ENCODE results near the gene CNIH3.

The CNIH3 gene

DNA sequence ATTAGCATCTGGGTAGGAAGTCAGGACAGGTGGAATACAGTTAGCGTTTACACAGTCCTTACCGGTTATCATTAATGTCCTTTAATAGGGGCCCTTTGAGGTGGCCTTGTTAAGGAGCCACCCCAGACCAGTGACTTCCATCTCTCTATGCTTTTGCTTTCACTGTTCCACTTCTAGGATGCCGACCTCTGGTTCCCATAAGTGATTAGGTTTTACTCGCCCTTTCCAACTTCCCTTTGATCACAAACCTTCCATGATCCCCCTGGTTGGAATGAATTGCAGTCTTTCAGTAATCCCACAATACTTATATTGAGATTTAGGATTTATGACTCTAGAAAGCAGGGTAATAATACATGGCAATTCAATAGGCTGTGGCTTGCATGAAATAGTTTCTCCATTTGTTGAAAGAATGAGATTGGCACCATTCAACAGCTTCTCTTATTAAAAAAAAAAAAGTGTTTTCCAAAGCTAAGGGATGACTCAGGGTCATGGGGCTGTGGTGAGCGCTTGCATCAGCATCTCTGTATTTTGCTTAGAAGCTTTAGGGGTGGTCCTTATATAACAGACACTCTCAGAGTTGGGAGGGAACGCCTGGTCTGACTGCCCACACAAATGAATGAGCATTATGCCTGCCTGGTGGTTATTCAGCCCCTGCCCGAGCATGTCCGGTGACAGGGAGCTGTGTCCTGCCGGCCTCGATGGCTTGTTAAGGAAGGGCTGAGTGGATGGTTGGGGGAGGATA lies 110.5 kb downstream of the CNIH3 start:
- DNase-seq: no peak

DNA sequence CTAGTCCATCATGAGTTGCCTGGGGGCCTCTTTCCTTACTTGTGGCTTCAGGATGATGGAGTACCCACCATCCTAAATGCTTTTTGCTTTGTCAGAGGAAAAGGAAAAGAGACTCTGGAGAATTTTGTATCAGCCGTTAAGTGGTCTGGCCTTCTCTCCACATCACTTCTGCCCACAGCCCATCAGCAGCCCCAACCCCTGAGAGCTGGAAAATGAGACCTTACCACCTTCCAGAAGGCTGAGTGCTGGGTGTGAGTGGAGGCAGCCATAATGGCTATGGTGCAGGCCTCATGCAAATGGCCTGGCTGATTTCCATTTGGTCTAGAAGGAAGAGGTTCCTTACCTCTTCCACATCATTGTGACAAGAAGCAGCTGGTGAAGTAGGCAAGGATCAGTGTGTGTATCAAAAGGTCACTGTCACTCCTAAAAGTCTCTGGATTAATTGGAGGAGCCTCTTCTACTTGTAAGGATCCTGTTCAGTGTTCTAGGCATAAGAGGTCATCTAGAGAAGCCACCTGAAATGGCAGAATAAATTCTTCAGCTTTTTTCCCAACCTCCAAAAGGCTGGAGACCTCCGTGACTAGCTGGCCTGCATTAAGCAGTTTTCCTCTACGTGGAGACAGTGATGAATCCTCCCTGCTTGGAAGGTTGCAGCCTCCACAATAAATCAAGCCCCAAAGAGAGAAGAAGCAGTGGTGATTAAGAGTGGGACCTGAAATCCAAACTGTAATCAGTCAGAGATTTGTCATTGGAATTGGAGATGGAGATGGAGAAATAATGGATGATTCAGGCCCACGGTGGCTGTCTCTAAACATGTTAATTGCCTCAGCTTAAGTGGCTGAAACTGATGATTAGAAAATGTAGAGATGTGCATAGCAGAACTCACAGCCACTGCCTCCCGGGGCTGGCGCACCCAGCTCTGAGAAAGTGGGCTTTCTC lies 111.5 kb downstream of the CNIH3 start:
- DNase-seq: no peak

DNA sequence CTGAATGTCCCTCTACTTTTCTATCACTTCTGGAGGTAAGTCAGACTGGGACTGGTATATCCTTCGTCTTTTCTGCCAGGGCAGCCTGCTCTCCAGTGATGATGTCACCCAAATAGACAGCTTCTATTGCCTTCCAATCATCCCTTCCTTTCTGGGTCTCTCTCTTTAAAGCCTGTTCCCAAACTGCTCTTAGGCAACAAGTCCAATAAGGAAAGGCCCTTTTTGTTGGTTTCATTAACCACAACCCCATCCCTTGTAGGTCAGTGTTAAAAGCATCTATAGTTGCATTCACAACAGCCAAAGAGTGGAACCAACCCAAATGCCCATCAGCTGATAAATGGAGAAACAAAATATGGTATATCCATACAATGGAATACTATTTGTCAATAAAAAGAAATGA lies 114.4 kb downstream of the CNIH3 start:
- DNase-seq: no peak

DNA sequence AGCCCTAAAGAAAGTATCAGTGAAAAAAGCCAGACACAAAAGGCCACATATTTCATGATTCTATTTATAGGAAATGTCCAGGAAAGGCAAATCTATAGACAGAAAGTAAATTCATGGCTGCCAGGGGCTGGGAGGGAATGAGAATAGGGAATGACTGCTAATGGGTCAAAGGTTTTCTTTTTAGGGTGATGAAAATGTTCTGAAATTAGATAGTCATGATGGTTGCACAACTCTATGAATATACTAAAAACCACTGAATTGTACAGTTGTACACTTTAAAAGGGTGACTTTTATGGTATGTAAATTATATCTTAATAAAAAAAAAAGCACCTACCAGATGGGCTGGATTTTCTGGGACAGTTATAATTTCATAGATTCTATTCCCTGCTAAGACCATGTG lies 114.8 kb downstream of the CNIH3 start:
- no peak for DNase-seq

DNA sequence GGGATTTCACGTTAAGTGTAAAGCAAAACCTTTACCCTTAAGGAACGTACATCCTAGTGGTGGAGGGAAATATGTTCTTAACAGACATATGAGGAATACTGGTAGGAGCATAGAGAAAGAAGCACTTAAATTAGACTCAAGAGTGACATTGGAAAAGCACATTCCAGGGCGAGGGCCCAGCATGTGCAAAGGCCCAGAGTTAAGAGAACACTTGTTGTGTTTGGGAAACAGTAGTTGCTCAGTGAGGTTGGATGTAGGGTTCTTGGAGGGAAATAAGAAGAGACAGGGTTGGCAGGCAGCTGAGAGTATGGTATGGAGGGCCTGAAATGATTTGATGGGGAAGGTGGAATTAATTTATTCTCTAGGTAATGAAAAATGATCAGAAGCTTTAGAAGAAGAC lies 115.5 kb downstream of the CNIH3 start:
- DNase-seq: no peak

DNA sequence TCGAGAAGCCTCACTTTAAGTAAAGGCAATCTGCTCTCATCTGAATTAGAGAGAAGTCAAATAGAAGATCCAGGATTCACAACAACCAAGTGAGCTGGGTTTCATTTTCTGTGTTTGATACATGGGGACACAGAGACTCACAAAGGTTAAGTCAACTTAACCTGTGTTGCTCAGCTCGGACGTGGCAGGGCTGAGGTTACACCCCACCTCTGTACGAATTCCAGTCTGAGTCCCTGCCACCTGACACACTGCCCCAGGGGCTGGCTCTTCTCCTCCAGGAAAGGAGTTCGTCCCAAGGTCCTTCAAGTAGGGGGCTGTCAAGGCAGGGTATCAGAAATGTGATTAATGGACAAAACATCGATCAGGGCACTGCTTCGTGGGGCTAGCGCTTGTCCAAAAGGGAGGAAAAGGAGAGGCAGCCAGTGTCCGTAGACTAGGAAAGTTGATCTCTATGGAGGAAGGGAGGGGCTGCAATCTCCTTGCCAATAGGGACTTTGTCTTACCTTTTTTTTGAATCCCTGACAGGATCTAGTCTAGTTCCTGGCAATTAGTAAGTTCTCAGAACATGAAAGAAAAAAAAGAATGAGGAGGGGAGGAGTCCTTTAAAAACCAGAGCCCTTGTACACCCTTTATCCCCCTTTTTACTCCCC lies 116.4 kb downstream of the CNIH3 start:
- no peak for DNase-seq

DNA sequence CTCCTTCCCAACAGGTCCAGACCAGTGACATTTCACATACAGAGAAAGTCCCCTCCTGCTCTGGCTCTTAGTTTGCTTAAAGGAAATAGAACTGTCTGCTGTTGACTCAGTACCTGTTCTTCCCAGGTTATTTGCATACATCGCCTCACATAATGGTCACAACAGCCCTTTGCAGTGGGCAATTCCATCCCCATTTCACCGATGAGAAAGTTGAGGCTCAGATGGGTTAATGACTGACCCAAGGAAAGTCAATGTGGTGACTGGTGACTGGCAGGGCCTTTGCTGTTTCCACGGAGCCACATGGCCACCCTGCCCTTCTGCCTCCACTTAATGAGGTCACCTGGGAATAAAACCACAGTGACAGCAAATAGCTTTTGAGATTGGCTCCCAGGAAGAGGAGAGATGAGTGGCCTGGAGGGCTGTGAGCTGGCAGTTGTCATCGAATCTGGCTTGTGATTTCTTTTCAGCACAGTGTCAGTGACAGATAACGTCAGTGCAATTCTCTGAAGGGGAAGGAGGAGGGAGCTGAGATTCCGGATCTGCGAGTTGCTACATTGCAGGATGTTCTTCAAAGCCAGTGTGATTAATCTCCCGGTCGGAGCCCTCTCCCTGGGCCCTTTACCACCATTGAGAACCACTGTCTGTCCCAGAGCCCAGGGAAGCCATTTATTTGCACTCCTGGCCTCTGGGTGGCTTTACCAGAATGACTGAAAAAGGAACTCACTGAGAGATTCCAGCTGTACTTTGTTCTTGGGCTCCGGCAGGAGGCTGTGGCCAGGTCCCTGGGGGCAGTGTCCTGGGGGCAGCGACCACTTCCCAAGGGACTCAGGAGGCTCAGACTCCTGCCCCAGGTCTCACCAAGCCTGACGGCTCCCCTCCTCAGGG lies 117.2 kb downstream of the CNIH3 start:
- DNase-seq: no peak

DNA sequence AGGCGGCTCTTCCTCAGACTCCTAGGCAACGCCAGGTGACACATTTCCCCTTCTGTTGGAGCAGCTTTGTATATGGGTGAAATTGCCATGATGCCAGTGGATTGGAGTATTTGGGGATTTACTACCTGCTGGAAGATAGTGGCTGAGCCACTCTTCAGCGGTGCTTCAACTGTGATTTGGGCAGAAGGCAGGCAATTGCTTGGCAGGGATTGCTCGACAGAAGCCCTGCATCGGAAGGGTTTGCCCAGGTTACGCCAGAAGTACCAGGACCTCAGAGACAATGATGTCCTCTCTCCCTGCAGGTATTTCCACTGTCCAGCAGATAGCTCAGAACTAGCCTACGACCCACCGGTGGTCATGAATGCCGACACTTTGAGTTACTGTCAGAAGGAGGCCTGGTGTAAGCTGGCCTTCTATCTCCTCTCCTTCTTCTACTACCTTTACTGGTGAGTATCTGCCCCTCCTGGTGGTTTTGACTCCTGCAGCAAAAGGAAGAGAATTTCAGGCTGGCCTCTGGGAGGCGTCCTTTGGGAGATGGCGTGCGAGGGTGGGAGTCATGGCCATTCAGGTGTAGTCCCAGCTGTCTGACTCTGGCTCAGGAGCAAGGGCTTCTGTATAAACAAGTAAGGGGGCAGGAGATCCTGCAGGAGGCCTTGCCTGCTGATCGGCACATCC lies 118.3 kb downstream of the CNIH3 start:
- no peak for DNase-seq

DNA sequence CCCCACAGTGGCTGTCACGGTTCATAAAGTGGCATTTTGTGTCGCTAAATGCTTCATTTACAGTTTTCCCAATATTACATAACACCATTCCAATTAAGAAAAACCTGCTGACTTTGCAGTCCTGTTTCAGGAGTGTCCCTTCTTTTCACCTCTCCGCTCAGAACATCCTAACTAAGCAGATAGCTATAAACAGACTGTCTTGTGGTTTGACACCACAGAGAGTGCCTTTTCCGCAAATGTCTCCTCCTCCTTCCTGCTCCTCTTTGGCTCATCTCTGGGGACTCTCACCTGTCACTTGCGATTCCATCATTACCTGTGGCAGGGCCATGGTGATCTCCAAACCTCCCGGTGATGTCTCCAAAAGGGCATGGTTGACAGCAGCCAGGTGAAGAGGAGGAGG lies 119.0 kb downstream of the CNIH3 start:
- DNase-seq: no peak

DNA sequence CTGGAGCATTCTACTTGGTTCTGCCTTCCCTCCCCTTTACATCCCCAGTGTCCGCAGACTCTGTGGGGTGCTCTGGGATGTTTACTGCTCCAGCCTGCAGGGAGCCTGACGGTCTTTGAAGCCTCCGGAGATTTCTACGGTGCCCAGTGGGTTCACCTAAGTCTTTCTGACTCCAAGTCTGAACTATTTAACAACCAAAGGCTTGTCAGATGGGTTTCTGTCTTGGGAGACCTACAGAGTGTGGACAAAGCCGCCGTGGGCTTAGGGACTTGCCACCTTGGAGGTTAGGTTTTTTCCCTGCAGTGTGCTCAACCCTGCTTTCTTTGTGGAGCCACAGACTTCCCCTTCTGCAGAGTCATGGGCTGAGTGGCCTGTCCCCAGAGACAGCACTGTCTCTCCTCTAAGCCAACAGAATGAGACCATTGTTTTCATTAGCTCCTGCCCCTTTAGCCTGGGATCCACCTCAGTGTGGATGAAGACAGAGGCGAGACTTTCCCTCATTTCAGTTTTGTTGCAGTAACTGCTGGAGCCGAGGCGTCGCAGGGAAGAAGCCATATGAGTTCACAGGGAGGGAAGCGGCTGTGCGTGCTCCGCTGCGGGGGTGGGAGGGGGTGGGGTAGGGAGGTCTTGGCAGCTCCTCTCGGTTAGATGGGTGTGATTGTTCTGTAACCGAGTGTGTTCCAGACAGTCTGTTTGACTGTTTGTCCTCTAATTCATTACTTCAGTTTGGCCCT lies 120.7 kb downstream of the CNIH3 start:
- no peak for DNase-seq

DNA sequence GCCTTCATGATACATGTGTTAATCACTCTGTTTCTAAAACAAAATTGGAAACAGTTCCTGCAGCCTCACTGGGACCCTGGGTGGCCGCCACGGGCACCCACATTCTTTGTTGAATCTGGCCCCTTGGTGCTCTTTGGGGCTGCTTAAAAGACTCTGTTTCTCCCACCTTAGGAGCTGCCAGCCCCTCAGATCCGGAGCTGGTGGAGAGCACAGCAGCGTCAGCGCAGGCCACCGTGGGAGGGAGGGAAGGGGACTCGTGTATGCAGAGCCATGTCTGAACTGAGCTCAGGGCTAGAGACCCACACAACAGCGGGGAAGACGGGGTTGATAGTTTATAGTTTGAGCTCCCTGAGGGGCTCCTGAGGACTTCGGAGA lies 121.2 kb downstream of the CNIH3 start:
- no peak for DNase-seq

DNA sequence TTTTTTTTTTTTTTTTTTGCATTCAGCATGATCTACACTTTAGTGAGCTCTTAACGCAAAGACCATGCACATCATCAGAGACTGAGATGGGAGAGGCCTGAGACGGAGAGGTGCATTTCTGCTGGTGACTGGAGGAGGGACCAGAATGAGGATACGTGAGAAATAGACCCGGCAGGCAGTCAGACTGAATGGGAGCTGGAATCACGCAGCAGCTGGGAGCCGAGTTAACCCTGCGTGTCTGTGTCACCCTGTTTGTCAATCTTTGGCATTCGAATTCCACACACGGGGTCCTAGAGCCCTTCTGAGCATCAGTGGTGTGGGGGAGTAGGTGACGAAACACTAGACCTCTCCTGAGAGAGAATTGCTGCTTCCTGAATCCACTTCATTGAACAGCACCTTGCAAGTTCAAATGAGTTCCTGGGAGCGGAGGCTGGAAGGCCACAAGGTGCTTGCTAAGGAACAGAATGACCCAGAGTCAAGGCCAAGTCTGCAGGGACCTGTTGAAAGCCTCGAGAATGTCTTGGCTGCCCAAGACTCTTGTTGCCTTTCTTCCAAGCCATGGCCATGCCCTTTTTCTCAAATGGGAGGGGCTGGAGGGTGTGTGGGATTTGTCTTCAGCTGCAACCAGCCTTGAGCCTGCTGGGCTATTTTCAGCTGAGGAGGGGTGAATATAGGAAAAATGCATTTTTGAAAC lies 123.3 kb downstream of the CNIH3 start:
- DNase-seq: no peak

DNA sequence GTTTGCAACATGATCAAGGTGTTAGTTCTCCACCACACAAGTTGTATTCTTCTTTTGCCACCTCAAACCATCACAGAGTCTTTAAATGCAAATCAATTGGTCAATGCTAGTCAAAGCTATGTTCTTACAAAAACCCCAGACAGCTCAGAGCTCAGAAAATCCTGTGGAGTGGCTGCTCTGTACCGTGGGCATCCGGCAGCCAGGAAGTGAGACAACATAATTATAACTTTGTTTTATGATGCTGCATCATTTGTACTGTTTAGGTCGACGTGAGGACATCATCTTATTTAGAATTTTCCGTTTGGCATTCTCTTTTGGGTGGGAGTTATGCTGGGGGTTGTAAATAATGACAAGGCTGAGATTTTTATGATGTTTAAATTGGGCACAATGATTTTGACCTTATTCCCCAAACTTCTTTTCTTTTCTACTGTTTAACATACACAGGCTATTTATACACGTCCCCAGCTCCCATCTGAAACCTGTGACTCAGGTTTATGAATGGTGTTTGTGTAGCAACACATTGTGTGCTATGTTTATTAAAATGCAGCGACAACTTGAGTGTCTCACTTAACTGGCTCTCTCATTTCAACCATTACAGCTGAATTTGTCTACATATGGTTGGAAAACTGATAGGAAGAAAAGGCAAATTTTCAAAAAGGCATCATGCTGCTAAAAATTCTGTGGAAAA lies 124.0 kb downstream of the CNIH3 start:
- DNase-seq: no peak

DNA sequence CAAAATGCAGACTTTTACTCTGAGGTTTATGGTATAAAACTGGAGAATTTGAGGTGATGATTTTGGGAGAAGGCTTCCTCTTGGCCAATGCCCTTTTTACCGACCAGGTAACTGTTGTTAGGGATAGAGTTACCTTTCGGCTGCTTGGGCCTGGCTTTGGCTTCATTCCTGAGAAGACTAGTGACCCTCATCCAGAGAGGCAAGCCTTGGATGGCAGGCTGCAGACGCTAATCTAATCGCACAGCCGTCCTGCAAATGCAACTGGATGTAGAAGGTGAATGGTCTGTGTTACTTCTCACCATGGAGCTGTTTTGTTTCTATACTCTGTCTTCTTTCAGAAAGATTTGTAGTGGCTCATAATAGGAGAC lies 124.6 kb downstream of the CNIH3 start:
- no peak for DNase-seq

DNA sequence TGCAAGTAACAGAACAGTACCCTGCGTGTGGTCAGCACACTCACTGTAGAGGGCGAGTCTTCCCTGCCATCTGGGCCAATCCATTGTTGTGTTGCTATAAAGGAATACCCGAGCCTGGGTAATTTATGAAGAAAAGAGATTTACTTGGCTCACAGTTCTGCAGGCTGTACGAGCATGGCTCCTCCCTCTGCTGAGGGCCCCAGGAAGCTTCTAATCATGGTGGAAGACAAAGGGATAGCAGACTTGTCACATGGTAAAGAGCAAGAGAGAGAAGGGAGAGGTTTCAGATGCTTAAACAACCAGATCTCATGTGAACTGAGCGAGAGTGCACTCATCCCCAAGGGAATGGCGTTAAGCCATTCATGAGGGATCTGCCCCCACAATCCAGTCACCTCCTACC lies 126.2 kb downstream of the CNIH3 start:
- no peak for DNase-seq

DNA sequence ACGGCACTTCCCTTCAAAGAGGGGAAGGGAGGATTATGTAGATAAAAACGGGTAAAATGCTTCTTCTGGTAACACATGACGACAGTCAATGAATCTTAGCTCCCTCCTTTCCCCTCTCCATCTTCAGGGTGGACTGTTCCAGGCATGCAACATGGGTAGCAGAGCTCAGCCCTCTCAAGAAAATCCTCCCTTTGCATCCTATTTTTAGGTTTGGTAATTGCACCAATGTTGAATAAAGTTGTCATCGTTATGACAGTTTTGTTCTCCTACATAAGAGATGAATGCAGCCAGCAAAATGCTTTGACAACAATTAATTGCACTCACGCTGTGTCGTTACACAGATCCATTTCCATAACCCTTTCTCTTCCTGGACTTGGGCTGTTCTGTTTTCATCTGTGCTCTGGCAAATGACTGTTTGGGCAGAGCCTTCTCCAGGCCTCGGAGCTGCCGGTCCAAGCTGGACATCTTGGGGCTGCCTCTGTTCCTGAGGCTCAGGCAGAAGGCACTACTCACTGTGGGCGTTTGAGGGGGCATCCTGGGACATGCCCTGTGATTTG lies 127.6 kb downstream of the CNIH3 start:
- DNase-seq: no peak

DNA sequence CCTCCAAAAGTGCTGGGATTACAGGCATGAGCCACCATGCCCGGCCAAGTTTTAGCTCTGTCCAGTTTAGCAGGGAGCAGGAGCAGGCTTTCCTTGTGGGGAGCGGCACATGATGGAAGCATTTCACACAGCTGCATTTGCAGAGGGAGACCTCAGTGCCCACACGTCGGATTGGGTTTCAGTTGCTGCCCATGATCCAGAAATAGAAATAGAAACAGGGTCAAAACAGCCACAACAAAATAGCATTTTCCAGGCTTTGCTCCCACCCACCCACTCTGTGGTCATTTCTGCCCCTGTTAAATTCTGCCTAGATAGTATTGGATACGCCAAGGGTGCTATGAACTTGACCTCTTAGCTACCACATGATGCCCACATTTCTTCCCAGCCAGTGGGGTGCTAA lies 128.4 kb downstream of the CNIH3 start:
- DNase-seq: no peak

DNA sequence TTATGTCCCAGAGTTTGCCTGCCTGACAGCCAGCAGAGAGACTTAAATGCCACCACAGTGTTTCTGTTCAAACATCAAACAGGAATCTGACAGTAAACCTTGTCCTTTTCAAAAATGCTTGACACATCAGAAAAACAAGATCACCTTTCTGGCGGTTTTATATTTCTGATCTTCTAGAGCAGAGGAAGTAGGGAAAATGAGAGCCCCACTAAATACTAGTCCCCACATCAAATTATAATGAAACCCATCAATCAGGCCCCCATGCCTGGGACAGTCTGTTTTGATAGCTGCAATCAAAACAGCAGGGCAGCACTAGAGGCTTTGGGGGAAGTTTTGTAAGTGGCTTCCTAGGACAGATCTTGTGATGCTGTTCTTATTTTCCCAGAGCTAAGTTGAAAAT lies 129.3 kb downstream of the CNIH3 start:
- no peak for DNase-seq

DNA sequence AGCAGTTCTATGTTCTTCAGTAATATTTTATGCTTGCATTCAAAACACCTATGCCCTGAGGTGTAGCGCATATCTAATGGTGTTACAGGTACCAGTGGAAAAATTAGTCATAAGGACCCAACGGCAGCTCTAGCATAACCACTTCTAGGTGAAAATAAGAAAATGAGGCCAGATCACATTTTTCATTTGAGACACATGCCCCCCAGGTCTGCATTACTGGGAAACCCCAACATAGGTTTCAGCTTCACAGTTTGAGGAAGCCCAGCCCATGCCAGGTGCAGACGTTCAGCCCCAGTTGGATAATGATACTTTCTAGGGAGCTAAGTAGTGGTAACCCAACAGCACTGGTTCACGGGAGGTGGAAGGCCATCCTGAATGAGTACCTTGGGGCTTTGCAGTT lies 129.8 kb downstream of the CNIH3 start:
- no peak for DNase-seq

DNA sequence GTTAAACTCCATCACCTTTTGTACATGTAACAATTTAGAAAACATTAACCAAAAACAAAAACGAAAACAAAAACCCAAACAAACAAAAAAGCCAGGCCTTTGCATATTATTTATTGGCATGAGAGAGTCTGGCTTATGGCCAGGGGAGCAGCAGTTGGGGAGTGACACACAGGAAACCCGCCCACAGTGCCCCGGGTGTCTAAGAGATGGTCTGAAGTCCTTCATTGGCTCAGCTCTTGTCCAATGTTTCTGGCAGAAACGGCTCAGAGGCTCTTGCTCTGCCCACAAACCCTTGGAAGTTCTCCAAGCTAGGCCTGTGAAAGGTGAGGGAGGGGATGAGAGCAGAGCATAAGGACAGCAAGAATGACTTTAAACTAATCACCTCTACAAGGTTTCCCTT lies 131.5 kb downstream of the CNIH3 start:
- no peak for DNase-seq

All from activated CD8-positive, alpha-beta memory T cell treated with anti-CD3 and anti-CD28 coated beads, Interleukin-2, amount 50 U/mL, for 4 hours (primary cell).